ENCODE results near the gene ANAPC15. TPM values are rescaled to one million over a fixed set of nuclear protein-coding genes. Genes with fewer than 3 reads are reported as not detected.

ANAPC15 gene
- total and polyA plus RNA-seq, 2 of the 13 experiments (the other 11 are each of a cell fraction or from before 2014, with no cell fraction given): 18.8 to 25.7 TPM

- TF ChIP-seq THAP7 (CRISPR knock-in tag; IDR thresholded peaks at IDR 0.05) (no peak), EHMT2 (IDR thresholded peaks at IDR 0.05; ENCODE audit: borderline replicate concordance, low read depth, low read length) (peak; percentile 81; the same call in 1 of the 2 replicates), HNF1B (CRISPR knock-in tag; IDR thresholded peaks at IDR 0.05) (no peak; the same call in 1 of the 2 replicates), AHDC1 (CRISPR knock-in tag; IDR thresholded peaks at IDR 0.05; ENCODE audit: borderline replicate concordance) (0 out of 2 replicates have a peak, but pooled peaks have one; percentile 21), PITX1 (CRISPR knock-in tag; IDR thresholded peaks at IDR 0.05) (0 out of 2 replicates have a peak, but pooled peaks have one; percentile 37), MXI1 (IDR thresholded peaks at IDR 0.05; ENCODE audit: borderline replicate concordance, low read depth, low read length) (peak; percentile 47; the same call in 1 of the 3 replicates), NFKB2 (CRISPR knock-in tag; IDR thresholded peaks at IDR 0.05; ENCODE audit: borderline replicate concordance) (peak; percentile 37; the same call in 1 of the 2 replicates)
- TF ChIP-seq, protein P1, sequence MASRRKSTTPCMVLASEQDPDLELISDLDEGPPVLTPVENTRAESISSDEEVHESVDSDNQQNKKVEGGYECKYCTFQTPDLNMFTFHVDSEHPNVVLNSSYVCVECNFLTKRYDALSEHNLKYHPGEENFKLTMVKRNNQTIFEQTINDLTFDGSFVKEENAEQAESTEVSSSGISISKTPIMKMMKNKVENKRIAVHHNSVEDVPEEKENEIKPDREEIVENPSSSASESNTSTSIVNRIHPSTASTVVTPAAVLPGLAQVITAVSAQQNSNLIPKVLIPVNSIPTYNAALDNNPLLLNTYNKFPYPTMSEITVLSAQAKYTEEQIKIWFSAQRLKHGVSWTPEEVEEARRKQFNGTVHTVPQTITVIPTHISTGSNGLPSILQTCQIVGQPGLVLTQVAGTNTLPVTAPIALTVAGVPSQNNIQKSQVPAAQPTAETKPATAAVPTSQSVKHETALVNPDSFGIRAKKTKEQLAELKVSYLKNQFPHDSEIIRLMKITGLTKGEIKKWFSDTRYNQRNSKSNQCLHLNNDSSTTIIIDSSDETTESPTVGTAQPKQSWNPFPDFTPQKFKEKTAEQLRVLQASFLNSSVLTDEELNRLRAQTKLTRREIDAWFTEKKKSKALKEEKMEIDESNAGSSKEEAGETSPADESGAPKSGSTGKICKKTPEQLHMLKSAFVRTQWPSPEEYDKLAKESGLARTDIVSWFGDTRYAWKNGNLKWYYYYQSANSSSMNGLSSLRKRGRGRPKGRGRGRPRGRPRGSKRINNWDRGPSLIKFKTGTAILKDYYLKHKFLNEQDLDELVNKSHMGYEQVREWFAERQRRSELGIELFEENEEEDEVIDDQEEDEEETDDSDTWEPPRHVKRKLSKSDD (CRISPR knock-in tag; IDR thresholded peaks at IDR 0.05; ENCODE audit: low read depth): no peak
- TF ChIP-seq, protein P2, sequence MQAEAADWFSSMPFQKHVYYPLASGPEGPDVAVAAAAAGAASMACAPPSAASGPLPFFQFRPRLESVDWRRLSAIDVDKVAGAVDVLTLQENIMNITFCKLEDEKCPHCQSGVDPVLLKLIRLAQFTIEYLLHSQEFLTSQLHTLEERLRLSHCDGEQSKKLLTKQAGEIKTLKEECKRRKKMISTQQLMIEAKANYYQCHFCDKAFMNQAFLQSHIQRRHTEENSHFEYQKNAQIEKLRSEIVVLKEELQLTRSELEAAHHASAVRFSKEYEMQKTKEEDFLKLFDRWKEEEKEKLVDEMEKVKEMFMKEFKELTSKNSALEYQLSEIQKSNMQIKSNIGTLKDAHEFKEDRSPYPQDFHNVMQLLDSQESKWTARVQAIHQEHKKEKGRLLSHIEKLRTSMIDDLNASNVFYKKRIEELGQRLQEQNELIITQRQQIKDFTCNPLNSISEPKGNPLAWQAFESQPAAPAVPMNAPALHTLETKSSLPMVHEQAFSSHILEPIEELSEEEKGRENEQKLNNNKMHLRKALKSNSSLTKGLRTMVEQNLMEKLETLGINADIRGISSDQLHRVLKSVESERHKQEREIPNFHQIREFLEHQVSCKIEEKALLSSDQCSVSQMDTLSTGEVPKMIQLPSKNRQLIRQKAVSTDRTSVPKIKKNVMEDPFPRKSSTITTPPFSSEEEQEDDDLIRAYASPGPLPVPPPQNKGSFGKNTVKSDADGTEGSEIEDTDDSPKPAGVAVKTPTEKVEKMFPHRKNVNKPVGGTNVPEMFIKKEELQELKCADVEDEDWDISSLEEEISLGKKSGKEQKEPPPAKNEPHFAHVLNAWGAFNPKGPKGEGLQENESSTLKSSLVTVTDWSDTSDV (CRISPR knock-in tag; IDR thresholded peaks at IDR 0.05): no peak
These were observed 9.3 kb downstream of the ANAPC15 start, which contains the start of gene LAMTOR1 (continued) for GRCh38 chr11:72102946-72103753.
